Measurements from ENCODE around the gene TDG. TPM values are rescaled to one million over a fixed set of nuclear protein-coding genes. Genes with fewer than 3 reads are reported as not detected.

Gene TDG
- total and polyA plus RNA-seq, 10 of the 15 experiments (the other 5 are each of a cell fraction or from before 2014, with no cell fraction given) = 29.7 to 68.8 (median 51.2) TPM

DNA sequence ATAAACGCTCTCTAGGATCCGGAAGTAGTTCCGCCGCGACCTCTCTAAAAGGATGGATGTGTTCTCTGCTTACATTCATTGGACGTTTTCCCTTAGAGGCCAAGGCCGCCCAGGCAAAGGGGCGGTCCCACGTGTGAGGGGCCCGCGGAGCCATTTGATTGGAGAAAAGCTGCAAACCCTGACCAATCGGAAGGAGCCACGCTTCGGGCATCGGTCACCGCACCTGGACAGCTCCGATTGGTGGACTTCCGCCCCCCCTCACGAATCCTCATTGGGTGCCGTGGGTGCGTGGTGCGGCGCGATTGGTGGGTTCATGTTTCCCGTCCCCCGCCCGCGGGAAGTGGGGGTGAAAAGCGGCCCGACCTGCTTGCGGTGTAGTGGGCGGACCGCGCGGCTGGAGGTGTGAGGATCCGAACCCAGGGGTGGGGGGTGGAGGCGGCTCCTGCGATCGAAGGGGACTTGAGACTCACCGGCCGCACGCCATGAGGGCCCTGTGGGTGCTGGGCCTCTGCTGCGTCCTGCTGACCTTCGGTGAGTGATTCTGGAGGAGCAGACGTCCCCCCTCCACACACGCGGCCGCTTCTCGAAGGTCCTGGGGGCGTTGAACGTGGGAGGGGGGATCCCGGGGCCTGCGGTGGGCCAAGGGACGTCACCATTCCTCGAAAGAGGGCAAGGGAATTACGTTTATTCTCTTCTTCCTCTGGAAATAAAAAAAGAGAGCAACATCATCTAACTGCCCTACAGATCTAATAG lies 35.5 kb upstream of the TDG start, which contains the start of gene HSP90B1 (continued):
- TF ChIP-seq, protein P1, sequence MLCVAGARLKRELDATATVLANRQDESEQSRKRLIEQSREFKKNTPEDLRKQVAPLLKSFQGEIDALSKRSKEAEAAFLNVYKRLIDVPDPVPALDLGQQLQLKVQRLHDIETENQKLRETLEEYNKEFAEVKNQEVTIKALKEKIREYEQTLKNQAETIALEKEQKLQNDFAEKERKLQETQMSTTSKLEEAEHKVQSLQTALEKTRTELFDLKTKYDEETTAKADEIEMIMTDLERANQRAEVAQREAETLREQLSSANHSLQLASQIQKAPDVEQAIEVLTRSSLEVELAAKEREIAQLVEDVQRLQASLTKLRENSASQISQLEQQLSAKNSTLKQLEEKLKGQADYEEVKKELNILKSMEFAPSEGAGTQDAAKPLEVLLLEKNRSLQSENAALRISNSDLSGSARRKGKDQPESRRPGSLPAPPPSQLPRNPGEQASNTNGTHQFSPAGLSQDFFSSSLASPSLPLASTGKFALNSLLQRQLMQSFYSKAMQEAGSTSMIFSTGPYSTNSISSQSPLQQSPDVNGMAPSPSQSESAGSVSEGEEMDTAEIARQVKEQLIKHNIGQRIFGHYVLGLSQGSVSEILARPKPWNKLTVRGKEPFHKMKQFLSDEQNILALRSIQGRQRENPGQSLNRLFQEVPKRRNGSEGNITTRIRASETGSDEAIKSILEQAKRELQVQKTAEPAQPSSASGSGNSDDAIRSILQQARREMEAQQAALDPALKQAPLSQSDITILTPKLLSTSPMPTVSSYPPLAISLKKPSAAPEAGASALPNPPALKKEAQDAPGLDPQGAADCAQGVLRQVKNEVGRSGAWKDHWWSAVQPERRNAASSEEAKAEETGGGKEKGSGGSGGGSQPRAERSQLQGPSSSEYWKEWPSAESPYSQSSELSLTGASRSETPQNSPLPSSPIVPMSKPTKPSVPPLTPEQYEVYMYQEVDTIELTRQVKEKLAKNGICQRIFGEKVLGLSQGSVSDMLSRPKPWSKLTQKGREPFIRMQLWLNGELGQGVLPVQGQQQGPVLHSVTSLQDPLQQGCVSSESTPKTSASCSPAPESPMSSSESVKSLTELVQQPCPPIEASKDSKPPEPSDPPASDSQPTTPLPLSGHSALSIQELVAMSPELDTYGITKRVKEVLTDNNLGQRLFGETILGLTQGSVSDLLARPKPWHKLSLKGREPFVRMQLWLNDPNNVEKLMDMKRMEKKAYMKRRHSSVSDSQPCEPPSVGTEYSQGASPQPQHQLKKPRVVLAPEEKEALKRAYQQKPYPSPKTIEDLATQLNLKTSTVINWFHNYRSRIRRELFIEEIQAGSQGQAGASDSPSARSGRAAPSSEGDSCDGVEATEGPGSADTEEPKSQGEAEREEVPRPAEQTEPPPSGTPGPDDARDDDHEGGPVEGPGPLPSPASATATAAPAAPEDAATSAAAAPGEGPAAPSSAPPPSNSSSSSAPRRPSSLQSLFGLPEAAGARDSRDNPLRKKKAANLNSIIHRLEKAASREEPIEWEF (IDR thresholded peaks at IDR 0.05; ENCODE audit: insufficient replicate concordance, low read depth, low read length) = peak; percentile 42
- TF ChIP-seq EZH2 (IDR thresholded peaks at IDR 0.05; ENCODE audit: borderline replicate concordance, control insufficient read depth, low read depth, low read length) (no peak), NR2C2 (IDR thresholded peaks at IDR 0.05; ENCODE audit: borderline replicate concordance, control insufficient read depth, insufficient read length, low read depth) (no peak), RUNX3 (IDR thresholded peaks at IDR 0.05; ENCODE audit: low read length) (peak; percentile 91), ZNF274 (IDR thresholded peaks at IDR 0.05; ENCODE audit: insufficient read depth, insufficient read length) (no peak), ZNF384 (IDR thresholded peaks at IDR 0.05; ENCODE audit: borderline replicate concordance, low read depth, low read length) (peak; percentile 17; the same call in 1 of the 2 replicates), ESRRA (IDR thresholded peaks at IDR 0.05; ENCODE audit: low read length) (0 out of 2 replicates have a peak, but pooled peaks have one; percentile 5), CREM (IDR thresholded peaks at IDR 0.05; ENCODE audit: low read depth) (peak; percentile 83), NR2F1 (conservative IDR thresholded peaks at IDR 0.05) (peak; percentile 80), TCF12 (IDR thresholded peaks at IDR 0.05; ENCODE audit: low read depth, low read length) (peak; percentile 81; the same call in 1 of the 2 replicates), BMI1 (IDR thresholded peaks at IDR 0.05; ENCODE audit: borderline replicate concordance) (no peak)
- TF ChIP-seq, protein P2, sequence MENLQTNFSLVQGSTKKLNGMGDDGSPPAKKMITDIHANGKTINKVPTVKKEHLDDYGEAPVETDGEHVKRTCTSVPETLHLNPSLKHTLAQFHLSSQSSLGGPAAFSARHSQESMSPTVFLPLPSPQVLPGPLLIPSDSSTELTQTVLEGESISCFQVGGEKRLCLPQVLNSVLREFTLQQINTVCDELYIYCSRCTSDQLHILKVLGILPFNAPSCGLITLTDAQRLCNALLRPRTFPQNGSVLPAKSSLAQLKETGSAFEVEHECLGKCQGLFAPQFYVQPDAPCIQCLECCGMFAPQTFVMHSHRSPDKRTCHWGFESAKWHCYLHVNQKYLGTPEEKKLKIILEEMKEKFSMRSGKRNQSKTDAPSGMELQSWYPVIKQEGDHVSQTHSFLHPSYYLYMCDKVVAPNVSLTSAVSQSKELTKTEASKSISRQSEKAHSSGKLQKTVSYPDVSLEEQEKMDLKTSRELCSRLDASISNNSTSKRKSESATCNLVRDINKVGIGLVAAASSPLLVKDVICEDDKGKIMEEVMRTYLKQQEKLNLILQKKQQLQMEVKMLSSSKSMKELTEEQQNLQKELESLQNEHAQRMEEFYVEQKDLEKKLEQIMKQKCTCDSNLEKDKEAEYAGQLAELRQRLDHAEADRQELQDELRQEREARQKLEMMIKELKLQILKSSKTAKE (IDR thresholded peaks at IDR 0.05; ENCODE audit: low read depth, poor library complexity, severe bottlenecking) = peak; percentile 67
- TF ChIP-seq, protein P3, sequence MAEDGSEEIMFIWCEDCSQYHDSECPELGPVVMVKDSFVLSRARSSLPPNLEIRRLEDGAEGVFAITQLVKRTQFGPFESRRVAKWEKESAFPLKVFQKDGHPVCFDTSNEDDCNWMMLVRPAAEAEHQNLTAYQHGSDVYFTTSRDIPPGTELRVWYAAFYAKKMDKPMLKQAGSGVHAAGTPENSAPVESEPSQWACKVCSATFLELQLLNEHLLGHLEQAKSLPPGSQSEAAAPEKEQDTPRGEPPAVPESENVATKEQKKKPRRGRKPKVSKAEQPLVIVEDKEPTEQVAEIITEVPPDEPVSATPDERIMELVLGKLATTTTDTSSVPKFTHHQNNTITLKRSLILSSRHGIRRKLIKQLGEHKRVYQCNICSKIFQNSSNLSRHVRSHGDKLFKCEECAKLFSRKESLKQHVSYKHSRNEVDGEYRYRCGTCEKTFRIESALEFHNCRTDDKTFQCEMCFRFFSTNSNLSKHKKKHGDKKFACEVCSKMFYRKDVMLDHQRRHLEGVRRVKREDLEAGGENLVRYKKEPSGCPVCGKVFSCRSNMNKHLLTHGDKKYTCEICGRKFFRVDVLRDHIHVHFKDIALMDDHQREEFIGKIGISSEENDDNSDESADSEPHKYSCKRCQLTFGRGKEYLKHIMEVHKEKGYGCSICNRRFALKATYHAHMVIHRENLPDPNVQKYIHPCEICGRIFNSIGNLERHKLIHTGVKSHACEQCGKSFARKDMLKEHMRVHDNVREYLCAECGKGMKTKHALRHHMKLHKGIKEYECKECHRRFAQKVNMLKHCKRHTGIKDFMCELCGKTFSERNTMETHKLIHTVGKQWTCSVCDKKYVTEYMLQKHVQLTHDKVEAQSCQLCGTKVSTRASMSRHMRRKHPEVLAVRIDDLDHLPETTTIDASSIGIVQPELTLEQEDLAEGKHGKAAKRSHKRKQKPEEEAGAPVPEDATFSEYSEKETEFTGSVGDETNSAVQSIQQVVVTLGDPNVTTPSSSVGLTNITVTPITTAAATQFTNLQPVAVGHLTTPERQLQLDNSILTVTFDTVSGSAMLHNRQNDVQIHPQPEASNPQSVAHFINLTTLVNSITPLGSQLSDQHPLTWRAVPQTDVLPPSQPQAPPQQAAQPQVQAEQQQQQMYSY (CRISPR knock-in tag; IDR thresholded peaks at IDR 0.05) = no peak
- TF ChIP-seq, protein P4, sequence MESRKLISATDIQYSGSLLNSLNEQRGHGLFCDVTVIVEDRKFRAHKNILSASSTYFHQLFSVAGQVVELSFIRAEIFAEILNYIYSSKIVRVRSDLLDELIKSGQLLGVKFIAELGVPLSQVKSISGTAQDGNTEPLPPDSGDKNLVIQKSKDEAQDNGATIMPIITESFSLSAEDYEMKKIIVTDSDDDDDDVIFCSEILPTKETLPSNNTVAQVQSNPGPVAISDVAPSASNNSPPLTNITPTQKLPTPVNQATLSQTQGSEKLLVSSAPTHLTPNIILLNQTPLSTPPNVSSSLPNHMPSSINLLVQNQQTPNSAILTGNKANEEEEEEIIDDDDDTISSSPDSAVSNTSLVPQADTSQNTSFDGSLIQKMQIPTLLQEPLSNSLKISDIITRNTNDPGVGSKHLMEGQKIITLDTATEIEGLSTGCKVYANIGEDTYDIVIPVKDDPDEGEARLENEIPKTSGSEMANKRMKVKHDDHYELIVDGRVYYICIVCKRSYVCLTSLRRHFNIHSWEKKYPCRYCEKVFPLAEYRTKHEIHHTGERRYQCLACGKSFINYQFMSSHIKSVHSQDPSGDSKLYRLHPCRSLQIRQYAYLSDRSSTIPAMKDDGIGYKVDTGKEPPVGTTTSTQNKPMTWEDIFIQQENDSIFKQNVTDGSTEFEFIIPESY (IDR thresholded peaks at IDR 0.05) = no peak

All from GM12878 (cell line).